MG63 (cell line): ENCODE data around the gene ADAMTS17. TPM values are rescaled to one million over a fixed set of nuclear protein-coding genes. Genes with fewer than 3 reads are reported as not detected.
A peak's percentile ranks its signal among the peaks of the same experiment; 100 is the strongest.

Source experiments
- DNase-seq: peaks from one replicate; pipeline ENCODE4 v3.0.0-alpha.2; 2020
- H3K27me3 ChIP-seq: fragments of 250-450 bp; sonication (Bioruptor Pico); 2 replicates; pipeline ENCODE4 v1.5.1; 2020; ENCODE audit warnings: mild to moderate bottlenecking, moderate library complexity
- H3K36me3 ChIP-seq: fragments of 250-450 bp; sonication (Bioruptor Pico); 2 replicates; pipeline ENCODE4 v1.5.1; 2020; ENCODE audit warnings: mild to moderate bottlenecking, moderate library complexity
- H3K4me3 ChIP-seq: fragments of 250-450 bp; sonication (Bioruptor Pico); 2 replicates; pipeline ENCODE4 v1.5.1; 2020; ENCODE audit warnings: mild to moderate bottlenecking, moderate library complexity
- H3K9me3 ChIP-seq: fragments of 250-450 bp; sonication (Bioruptor Pico); 2 replicates; pipeline ENCODE4 v1.5.1; 2020; ENCODE audit warnings: mild to moderate bottlenecking, moderate library complexity
- total RNA-seq: library from RNA; depleted of rRNA; stranded (reverse); fragments of >200 nt; shearing (Covaris generic); gene quantifications from 2 replicates; pipeline ENCODE4 v1.2.3, GENCODE V29; 2014; ENCODE audit warnings: low replicate concordance

Gene ADAMTS17
- total RNA-seq, 1 experiment from 2014 or later: 3.8 TPM

DNA sequence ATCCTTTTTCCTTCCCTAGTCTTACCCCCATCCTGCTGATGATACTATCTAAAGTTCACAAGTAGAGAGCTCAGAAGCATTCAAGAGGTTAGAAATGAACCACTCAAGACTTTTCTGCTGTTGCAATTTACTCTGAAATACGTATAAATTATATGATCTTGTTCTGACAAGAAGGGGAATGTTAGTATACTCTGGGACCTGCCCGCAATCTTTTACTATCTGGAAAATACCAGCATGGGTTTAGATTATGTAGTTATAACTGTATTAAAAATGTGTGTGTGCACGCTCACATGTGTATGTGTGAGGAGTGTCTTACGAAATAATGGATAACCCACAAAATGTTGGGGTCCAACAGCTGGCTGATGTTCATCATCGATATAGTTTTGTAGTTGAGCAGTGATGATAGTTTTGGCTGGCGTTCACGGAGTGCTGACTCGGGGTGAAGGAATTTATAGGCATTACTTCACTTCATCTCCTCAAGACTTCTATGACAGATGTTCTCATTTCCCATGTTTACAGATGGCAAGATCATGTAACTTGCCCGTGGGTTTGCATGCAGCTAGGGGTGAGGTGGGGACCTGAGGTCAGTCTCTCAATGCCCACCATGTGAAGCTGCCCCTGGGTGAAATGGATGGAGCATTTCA lies 311.1 kb downstream of the ADAMTS17 start:
- peak; percentile 62 for DNase-seq
- Histone ChIP-seq H3K27me3 (no peaks in the 10 kb centered on the region), H3K4me3 (no peak overlapping the region), H3K36me3 (no peaks in the 10 kb centered on the region), H3K9me3 (peaks cover 6% of the 10 kb centered on the region)

DNA sequence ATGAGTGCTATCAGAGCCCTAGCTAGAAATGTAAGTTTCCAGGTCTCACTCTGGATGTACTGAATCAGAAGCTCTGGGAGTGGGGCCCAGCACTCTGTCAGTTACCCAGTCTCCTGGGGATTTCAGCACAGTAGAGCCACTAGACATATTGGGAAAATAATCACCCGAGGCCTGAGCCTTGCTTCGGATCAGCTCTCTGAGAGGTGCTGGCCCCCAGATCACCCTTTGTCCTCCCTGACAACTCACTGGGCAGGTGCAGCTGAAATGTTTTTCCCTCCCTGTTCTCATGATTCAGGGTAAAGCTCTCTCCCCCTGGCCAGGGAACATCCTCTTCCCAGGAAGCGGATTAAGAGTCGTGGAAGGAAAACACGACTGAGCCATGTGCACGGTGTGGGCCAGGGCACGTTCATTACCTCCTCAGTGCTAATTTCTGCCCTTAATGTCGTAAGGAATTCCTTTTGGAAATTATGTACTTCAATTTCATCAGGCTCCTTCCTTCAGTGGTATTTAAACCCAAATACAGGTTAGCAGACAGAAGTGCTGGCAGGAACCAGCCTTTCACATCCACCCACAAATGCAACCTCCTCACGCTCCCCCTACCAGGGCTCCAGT lies 311.8 kb downstream of the ADAMTS17 start:
- H3K9me3 ChIP-seq: peaks cover 6% of the 10 kb centered on the region
- no peak for DNase-seq

DNA sequence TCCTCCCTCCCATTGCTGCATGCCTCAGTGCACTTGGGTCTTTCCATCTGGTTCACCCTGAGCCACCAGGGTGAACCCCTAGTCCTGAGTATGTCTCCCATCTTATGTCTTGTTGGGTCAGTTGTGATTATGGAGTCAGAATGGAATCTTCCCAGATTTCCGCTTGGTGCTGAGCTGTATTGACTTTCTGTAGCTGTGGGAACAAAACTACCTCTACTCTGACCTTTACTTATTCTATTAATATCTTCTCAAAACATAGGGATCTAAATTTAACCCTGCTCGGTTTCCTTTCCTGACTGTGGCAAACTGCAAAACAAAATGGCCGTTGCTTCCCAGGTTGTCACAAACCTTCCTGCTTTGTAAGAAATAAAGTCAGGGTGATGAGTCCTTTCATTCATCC lies 312.7 kb downstream of the ADAMTS17 start:
- peaks cover 6% of the 10 kb centered on the region for H3K9me3 ChIP-seq
- DNase-seq: no peak
- no peaks in the 10 kb centered on the region for H3K27me3 ChIP-seq
- H3K4me3 ChIP-seq: no peak overlapping the region
- H3K36me3 ChIP-seq: no peaks in the 10 kb centered on the region

More for the DNA sequence above, 311.8 kb downstream of the ADAMTS17 start:
- no peak overlapping the region for H3K4me3 ChIP-seq
- no peaks in the 10 kb centered on the region for H3K36me3 ChIP-seq
- H3K27me3 ChIP-seq: no peaks in the 10 kb centered on the region

DNA sequence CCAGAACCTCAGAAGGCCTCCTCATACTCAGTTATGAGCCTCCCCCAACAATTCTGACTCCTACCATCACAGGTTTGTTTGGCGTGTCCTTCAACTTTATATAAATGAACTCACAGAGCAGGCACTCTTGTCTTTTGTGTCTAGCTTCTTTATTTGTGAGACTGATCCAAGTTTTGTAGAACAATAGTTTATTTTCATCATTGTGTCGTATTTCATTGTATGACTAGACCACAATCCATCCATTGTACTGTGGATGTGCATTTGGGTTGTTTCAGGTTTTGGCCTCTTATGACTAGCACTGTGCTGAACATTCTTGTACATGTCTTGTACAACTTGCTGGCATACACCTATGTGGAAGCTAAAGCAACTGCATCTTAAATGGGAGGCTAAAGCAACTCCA lies 315.7 kb downstream of the ADAMTS17 start:
- peaks cover 6% of the 10 kb centered on the region for H3K9me3 ChIP-seq
- H3K4me3 ChIP-seq: no peak overlapping the region
- no peaks in the 10 kb centered on the region for H3K27me3 ChIP-seq
- no peaks in the 10 kb centered on the region for H3K36me3 ChIP-seq
- DNase-seq: no peak

DNA sequence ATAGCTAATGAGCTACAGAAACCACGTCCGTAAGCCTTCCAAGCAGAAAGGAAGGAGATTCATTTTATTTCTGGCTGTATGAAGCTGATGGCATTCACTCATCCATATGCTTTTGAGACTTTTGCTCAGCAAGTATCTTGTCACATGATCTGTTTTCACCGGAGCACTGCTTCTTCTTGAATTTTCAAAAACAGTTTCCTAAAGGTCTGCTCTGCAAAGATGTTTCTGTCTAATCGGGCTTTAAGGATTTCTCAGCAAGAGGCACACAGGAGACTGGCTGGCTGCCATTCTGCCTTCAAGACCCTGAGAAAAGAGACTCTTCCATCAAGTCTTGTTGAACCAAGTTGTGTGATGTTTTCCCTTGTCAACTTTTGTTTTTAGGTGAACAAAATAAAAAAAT lies 319.0 kb downstream of the ADAMTS17 start:
- no peaks in the 10 kb centered on the region for H3K36me3 ChIP-seq
- H3K9me3 ChIP-seq: peaks cover 6% of the 10 kb centered on the region
- DNase-seq: no peak
- H3K4me3 ChIP-seq: no peak overlapping the region
- no peaks in the 10 kb centered on the region for H3K27me3 ChIP-seq

DNA sequence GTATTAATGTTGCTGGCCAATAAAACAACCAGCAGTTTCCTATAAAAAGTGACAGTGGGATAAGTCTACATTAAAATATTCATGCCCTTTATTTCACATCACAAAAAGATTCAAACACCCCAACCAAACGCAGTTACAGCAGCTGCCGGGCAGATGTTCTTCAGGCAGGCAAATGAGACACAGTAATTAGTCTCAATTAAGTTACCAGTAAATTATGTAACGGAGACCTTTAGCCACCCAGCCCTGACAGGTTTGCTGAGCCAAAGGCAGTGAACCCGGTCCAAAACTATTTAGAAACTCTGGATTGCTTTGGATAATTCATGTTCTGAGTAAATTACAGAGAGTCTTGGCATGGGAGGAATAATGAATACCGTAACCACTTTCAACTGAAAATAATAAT lies 319.4 kb downstream of the ADAMTS17 start:
- Histone ChIP-seq H3K27me3 (no peaks in the 10 kb centered on the region), H3K36me3 (no peaks in the 10 kb centered on the region), H3K9me3 (peaks cover 2% of the 10 kb centered on the region), H3K4me3 (no peak overlapping the region)
- no peak for DNase-seq

DNA sequence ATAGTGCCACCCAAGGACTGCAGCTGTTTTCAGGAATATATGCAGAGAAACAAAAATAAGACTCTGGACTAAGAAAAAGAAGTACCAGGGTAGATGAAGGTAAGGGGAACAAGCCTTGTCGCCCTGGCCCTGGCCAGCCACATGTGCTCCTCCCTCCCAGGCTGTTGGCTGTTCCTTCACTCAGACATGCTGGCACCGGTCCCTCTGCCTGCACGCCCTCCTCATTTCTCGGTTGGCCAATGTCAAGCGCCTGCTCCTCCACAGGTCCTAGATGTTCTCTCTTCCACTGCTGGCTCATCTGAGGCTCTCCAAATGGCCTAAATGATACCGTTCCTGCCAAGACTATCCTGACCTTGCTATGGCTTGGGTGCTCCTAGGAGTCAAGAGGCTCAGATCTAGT lies 320.1 kb downstream of the ADAMTS17 start:
- H3K36me3 ChIP-seq: no peaks in the 10 kb centered on the region
- no peaks in the 10 kb centered on the region for H3K9me3 ChIP-seq
- H3K27me3 ChIP-seq: no peaks in the 10 kb centered on the region
- no peak overlapping the region for H3K4me3 ChIP-seq
- no peak for DNase-seq

DNA sequence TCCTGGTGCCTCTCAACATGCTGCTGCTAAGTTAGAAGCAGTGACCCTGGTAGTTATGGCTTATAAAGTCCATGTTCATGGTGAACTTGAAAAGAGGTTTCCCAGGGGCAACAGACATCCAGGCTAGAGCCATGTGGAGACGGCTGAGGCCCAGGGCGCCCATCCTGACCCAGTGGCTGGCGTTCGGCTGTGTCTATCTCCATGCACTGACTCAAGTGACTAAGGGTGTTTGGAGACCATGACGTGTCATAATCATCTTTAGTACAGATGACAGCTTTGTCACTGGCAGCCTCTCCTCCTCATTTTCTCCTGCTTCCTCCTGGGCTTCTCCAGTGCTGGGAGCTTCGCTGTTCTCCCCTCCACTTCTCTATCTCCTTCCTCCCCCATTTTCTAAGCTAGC lies 321.2 kb downstream of the ADAMTS17 start:
- Histone ChIP-seq H3K36me3 (no peaks in the 10 kb centered on the region), H3K27me3 (no peaks in the 10 kb centered on the region), H3K9me3 (no peaks in the 10 kb centered on the region), H3K4me3 (no peak overlapping the region)
- no peak for DNase-seq

DNA sequence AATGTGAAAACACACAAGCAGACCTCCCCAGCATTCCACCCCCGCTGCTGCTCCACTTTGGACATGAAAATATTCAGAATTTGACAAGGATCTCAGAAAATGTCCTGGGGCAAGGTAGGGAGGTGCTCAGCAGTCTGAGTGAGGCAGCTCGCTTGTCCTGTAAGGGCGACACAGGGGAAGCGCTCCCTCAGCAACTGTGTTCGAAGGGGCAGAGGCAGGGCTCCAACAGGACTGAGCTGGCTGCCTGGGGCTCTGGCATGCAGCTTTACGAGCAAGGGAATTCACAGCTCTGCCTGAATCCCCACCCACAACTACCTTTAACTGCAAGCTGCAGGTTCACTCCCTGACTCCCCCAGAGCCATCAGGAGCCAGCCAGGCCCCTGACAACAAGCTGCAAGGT lies 321.6 kb downstream of the ADAMTS17 start:
- DNase-seq: no peak
- Histone ChIP-seq H3K27me3 (no peaks in the 10 kb centered on the region), H3K9me3 (no peaks in the 10 kb centered on the region; the same call in 1 of the 2 replicates)

DNA sequence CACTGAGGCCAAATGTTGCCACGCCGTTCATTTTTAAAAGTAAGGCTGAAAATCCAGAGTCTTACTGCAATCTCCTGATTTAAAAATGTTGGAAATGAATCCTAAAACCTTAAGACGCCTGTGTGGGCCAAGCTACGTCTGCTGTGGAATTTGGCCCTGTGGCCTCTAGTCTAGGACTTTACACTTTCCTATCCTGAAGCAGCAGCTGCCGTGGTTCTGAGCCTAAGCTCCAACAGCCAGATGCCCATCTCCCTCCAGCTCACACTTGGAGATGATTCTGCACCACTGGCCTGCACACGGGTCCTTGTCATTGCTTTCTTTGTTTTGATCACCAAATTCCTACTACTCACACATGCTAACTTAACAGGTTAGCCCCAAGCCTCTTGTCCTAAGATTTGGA lies 322.2 kb downstream of the ADAMTS17 start:
- Histone ChIP-seq H3K9me3 (no peaks in the 10 kb centered on the region; the same call in 1 of the 2 replicates), H3K27me3 (no peaks in the 10 kb centered on the region), H3K36me3 (no peaks in the 10 kb centered on the region), H3K4me3 (no peak overlapping the region)
- no peak for DNase-seq

More for the DNA sequence above, 321.6 kb downstream of the ADAMTS17 start:
- no peaks in the 10 kb centered on the region for H3K36me3 ChIP-seq
- no peak overlapping the region for H3K4me3 ChIP-seq

DNA sequence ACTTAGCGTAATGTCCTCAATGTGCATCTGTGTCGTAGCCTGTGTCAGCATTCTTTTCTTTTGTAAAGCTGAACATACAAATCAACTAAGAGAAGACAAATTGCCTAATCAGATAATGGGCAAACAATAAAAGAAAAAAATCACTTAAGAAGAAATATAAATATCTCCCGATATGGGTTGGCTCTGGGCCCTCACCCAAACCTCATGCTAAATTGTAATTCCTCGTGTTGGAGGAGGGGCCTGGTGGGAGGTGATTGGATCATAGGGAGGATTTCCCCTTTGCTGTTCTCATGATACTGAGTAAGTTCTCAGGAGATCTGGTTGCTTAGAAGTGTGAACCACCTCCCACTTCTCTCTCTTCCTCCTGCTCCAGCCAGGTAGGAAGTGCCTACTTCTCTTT lies 323.6 kb downstream of the ADAMTS17 start:
- Histone ChIP-seq H3K27me3 (no peaks in the 10 kb centered on the region), H3K4me3 (no peak overlapping the region), H3K36me3 (no peaks in the 10 kb centered on the region), H3K9me3 (no peaks in the 10 kb centered on the region; the same call in 1 of the 2 replicates)
- no peak for DNase-seq

DNA sequence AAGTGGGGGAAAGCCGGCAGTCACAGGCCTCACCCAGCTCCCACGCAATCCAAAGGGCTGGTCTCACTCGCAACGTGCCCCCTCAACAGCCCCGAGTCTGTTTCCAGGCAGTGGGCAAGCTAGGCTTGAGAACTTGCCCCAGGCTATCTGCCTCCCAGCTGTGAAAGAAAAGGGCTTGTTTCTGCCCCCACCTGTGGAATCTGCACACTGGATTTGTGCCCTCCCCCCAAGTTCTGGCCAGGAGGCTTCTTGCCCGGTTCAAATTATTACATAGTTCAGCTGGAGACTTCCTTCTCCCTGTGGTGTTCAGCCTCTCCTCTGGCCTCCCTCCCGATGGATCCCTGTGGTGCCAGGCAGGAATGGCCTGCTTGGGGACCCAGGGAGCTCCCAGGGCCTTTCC lies 324.6 kb downstream of the ADAMTS17 start:
- no peaks in the 10 kb centered on the region for H3K36me3 ChIP-seq
- peak; percentile 52 for DNase-seq

DNA sequence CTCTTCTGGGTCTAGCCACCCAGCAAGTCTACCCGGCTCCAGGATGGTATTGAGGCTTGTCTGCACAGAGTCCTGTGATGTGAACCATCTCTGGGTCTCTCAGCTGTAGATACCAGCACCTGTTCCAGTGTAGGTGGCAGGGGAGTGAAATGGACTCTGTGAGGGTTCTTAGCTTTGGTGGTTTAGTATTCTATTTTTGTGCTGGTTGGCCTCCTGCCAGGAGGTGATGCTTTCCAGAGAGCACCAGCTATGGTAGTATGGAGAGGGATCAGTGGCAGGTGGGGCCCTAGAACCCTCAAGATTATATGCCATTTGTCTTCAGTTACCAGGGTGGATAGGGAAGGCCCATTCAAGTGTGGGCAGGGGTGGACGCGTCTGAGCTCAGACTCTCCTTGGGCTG lies 325.1 kb downstream of the ADAMTS17 start:
- no peaks in the 10 kb centered on the region for H3K36me3 ChIP-seq
- H3K9me3 ChIP-seq: no peaks in the 10 kb centered on the region; the same call in 1 of the 2 replicates
- H3K27me3 ChIP-seq: 0 out of 2 replicates have a peak, but pooled peaks cover 4% of the 10 kb centered on the region
- DNase-seq: no peak
- H3K4me3 ChIP-seq: no peak overlapping the region

More for the DNA sequence above, 324.6 kb downstream of the ADAMTS17 start:
- H3K4me3 ChIP-seq: no peak overlapping the region
- H3K27me3 ChIP-seq: no peaks in the 10 kb centered on the region
- no peaks in the 10 kb centered on the region; the same call in 1 of the 2 replicates for H3K9me3 ChIP-seq

DNA sequence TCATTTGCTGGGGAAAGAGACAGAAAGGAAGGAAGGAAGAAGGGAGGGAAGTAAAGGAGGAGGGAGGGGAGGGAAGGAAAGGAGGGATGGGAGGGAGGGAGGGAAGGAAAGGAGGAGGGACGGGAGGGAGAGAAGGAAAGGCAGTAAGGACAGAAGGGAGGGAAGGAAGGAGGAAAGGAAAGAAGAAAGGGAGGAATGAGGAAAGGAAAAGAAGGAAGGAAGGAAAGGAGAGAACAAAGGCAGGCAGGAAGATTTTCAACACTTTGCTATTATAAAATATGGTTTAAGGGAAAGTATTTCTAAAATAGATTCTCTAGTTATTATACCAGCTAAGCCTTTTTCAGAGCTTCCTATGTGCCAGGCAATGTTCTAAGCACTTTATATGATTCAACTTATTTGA lies 330.5 kb downstream of the ADAMTS17 start:
- H3K4me3 ChIP-seq: no peak overlapping the region
- DNase-seq: no peak
- 0 out of 2 replicates have a peak, but pooled peaks cover 4% of the 10 kb centered on the region for H3K27me3 ChIP-seq
- H3K9me3 ChIP-seq: no peaks in the 10 kb centered on the region; the same call in 1 of the 2 replicates
- no peaks in the 10 kb centered on the region for H3K36me3 ChIP-seq

DNA sequence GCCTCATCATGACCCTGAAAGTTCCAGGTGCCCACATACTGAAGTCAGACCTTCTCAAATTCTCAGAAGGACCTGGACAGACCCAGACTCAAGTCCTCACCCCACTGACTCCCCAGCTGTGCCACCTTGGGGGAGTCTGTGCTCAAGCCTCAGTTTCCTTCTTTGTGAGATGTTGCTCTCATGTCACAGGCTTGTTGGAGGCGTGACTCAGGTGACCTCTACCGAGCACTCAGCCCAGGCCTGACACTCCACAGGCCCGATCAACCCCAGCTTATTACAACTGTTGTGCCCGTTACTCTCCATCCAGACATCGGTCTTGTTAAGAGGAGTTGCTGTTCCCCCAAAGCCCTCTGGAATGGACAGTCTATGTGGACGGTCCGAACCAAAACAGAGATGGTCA lies 332.4 kb downstream of the ADAMTS17 start:
- Histone ChIP-seq H3K4me3 (no peak overlapping the region), H3K36me3 (no peaks in the 10 kb centered on the region), H3K27me3 (0 out of 2 replicates have a peak, but pooled peaks cover 4% of the 10 kb centered on the region), H3K9me3 (no peaks in the 10 kb centered on the region)
- no peak for DNase-seq

DNA sequence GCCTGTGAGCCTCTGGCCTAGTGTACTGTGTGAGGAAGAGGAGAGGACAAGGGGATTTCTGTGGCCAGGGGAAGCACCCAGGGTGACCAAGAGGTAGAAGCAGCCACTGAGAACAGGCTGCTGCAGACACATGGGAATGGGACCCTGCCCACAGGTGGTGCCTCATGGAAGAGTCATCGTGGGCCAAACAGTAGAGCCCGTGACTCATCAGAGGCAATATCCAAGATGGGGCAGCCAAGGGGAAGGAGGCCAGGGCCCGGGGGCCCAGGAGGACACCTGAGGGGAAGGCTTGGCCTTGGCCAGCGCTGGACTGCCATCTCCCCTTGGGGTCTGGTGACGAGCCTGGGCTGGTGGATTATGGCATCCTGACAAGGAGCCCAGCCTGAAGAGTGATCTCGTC lies 333.5 kb downstream of the ADAMTS17 start:
- no peaks in the 10 kb centered on the region for H3K36me3 ChIP-seq
- H3K4me3 ChIP-seq: no peak overlapping the region
- 0 out of 2 replicates have a peak, but pooled peaks cover 4% of the 10 kb centered on the region for H3K27me3 ChIP-seq
- no peaks in the 10 kb centered on the region for H3K9me3 ChIP-seq
- peak; percentile 68 for DNase-seq

DNA sequence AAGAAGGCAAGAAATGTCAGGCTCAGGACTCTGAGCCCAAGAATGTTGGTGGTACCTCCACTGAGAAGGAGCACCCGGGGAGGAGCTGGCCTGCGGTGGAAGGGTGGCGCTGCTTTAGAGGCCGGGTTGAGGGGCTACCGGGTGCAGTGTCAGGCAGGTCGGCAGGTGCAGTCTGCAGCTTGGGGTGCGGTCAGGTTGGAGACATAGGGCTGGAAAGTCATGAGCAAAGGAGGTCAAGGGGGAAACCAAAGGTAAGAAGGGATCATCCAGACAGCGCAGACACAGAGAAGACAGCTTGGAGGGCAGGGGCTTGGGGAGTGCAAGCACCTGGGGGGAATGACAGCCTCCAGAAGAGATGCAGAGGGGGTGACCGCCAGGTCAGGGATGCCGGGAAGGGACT lies 334.2 kb downstream of the ADAMTS17 start:
- H3K36me3 ChIP-seq: no peaks in the 10 kb centered on the region
- no peak for DNase-seq
- no peak overlapping the region for H3K4me3 ChIP-seq
- no peaks in the 10 kb centered on the region for H3K9me3 ChIP-seq
- H3K27me3 ChIP-seq: 0 out of 2 replicates have a peak, but pooled peaks cover 4% of the 10 kb centered on the region

DNA sequence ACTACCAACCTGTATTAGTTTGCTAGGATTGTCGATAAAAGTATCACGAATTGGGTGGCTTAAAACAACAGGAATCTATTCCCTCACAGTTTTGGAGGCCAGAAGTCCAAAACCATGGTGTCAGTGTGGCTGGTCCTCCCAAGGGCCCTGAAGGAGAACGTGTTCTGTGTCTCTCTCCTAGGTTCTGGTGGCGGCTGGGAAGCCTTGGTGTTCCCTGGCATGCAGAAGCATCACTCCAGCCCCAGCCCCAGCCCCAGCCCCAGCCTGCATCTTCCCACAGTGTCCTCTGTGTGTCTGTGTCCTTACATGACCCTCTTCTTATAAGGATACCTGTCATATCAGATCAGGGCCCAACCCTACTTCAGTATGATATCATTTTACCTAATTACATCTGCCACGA lies 336.1 kb downstream of the ADAMTS17 start:
- Histone ChIP-seq H3K27me3 (no peaks in the 10 kb centered on the region), H3K36me3 (no peaks in the 10 kb centered on the region), H3K9me3 (no peaks in the 10 kb centered on the region), H3K4me3 (no peak overlapping the region)
- no peak for DNase-seq
